PC-9 (cell line): ENCODE data around the gene SLC46A3.

Experiments used
- CTCF ChIP-seq: fragments of 200-600 bp; sonication (generic); conservative IDR thresholded peaks from 2 replicates; pipeline ENCODE4 v1.6.1; 2017; ENCODE audit warnings: mixed run types, antibody characterized with exemption, mild to moderate bottlenecking, moderate library complexity
- EZH2 ChIP-seq: fragments of 200-600 bp; sonication (generic); IDR thresholded peaks from 2 replicates; pipeline ENCODE4 v1.8.0; 2017; ENCODE audit warnings: antibody characterized with exemption, low read depth

GRCh38 chr13:28651810-28652401 lies 66.9 kb downstream of the SLC46A3 start:
- TF ChIP-seq CTCF (no peak), EZH2 (no peak)
